Neural cell (in vitro differentiated cells): ENCODE data around the gene TMOD1.

Source experiments
- CTCF ChIP-seq: fragments of 450-650 bp; IDR thresholded peaks from 2 replicates; pipeline ENCODE4 v1.5.1; 2014; ENCODE audit warnings: antibody characterized with exemption, mild to moderate bottlenecking, moderate library complexity; ENCODE audit not compliant: poor library complexity, severe bottlenecking
- EP300 ChIP-seq: fragments of 450-650 bp; conservative IDR thresholded peaks from 2 replicates; pipeline ENCODE4 v1.6.1; 2014; ENCODE audit warnings: antibody characterized with exemption, mild to moderate bottlenecking, moderate library complexity; ENCODE audit not compliant: poor library complexity, severe bottlenecking
- EZH2 ChIP-seq: fragments of 200-600, 300-800 bp; shearing (Covaris generic), sonication (generic); IDR thresholded peaks from 2 replicates; pipeline ENCODE4 v1.6.1; 2014; ENCODE audit warnings: antibody characterized with exemption, low read length, borderline replicate concordance, mild to moderate bottlenecking; ENCODE audit not compliant: insufficient read depth, poor library complexity, severe bottlenecking
- POLR2AphosphoS5 ChIP-seq: IDR thresholded peaks from 2 replicates; pipeline ENCODE4 v1.6.1; 2012
- RAD21 ChIP-seq: fragments of 450-650 bp; conservative IDR thresholded peaks from 2 replicates; pipeline ENCODE4 v1.6.1; 2014; ENCODE audit warnings: antibody characterized with exemption, mild to moderate bottlenecking, moderate library complexity
- SMC3 ChIP-seq: fragments of 450-650 bp; conservative IDR thresholded peaks from 2 replicates; pipeline ENCODE4 v1.6.1; 2014; ENCODE audit warnings: antibody characterized with exemption, mild to moderate bottlenecking, moderate library complexity; ENCODE audit not compliant: poor library complexity
- TAF1 ChIP-seq: IDR thresholded peaks from 2 replicates; pipeline ENCODE4 v1.6.1; 2012; ENCODE audit warnings: low read depth

GRCh38 chr9:97557606-97558095, 56.2 kb downstream of the TMOD1 start:
- TF ChIP-seq CTCF = no peak
- no peak for TF ChIP-seq POLR2AphosphoS5
- TF ChIP-seq TAF1 = no peak
- TF ChIP-seq EZH2 = no peak
- no peak for TF ChIP-seq RAD21
- no peak for TF ChIP-seq EP300
- TF ChIP-seq SMC3 = no peak
